Glutamatergic neuron (in vitro differentiated cells): ENCODE data around the gene IL19. TPM values are rescaled to one million over a fixed set of nuclear protein-coding genes. Genes with fewer than 3 reads are reported as not detected.

ENCODE experiments used
- DNase-seq: peaks from one replicate; pipeline ENCODE4 v3.0.0; 2022
- H3K27ac Mint-ChIP-seq: one replicate; pipeline ENCODE4 v1.8.0; 2020; ENCODE audit warnings: mild to moderate bottlenecking, mixed read lengths, inconsistent platforms; ENCODE audit not compliant: unreplicated experiment
- H3K27me3 Mint-ChIP-seq: one replicate; pipeline ENCODE4 v1.8.0; 2020; ENCODE audit warnings: mild to moderate bottlenecking, moderate library complexity, mixed read lengths, inconsistent platforms; ENCODE audit not compliant: unreplicated experiment
- H3K36me3 Mint-ChIP-seq: one replicate; pipeline ENCODE4 v1.8.0; 2020; ENCODE audit warnings: mild to moderate bottlenecking, mixed read lengths, inconsistent platforms; ENCODE audit not compliant: unreplicated experiment
- H3K4me1 Mint-ChIP-seq: one replicate; pipeline ENCODE4 v1.8.0; 2020; ENCODE audit warnings: mild to moderate bottlenecking, low read depth, mixed read lengths, inconsistent platforms; ENCODE audit not compliant: unreplicated experiment
- H3K4me3 Mint-ChIP-seq: one replicate; pipeline ENCODE4 v1.8.0; 2020; ENCODE audit warnings: mild to moderate bottlenecking, mixed read lengths, inconsistent platforms; ENCODE audit not compliant: unreplicated experiment
- H3K9me3 Mint-ChIP-seq: one replicate; pipeline ENCODE4 v1.8.0; 2020; ENCODE audit warnings: mild to moderate bottlenecking, moderate library complexity, mixed read lengths, inconsistent platforms; ENCODE audit not compliant: unreplicated experiment
- CTCF ChIP-seq: fragments of 200-600 bp; sonication (generic); IDR thresholded peaks from one replicate; pipeline ENCODE4 v1.5.0; 2021; ENCODE audit not compliant: partially characterized antibody, unreplicated experiment
- total RNA-seq: library from RNA; stranded (reverse); fragmentation: NEBNext Ultra II Directional; extraction: Animal tissue kit (Norgen Biotek cat#: 25700); gene quantifications from one replicate; pipeline ENCODE4 v1.2.1, GENCODE V29; 2021; ENCODE audit not compliant: unreplicated experiment

Gene IL19
- total RNA-seq, 1 donor from 2014 or later: not detected

GRCh38 chr1:206751891-206752290 lies 18.7 kb upstream of the IL19 start:
- no peak overlapping the region for H3K4me3 Mint-ChIP-seq
- peaks cover 5% of the 10 kb centered on the region for H3K36me3 Mint-ChIP-seq
- H3K27ac Mint-ChIP-seq: no peak overlapping the region
- DNase-seq: no peak
- no peaks in the 10 kb centered on the region for H3K27me3 Mint-ChIP-seq
- peaks cover 10% of the 10 kb centered on the region for H3K4me1 Mint-ChIP-seq
- no peak for TF ChIP-seq CTCF
- H3K9me3 Mint-ChIP-seq: no peaks in the 10 kb centered on the region

GRCh38 chr1:206752481-206752880 lies 18.1 kb upstream of the IL19 start:
- Mint-ChIP-seq H3K27ac (no peak overlapping the region), H3K4me3 (no peak overlapping the region), H3K9me3 (no peaks in the 10 kb centered on the region), H3K4me1 (peaks cover 10% of the 10 kb centered on the region), H3K36me3 (peaks cover 5% of the 10 kb centered on the region), H3K27me3 (no peaks in the 10 kb centered on the region)
- TF ChIP-seq CTCF: no peak
- no peak for DNase-seq

GRCh38 chr1:206753141-206753540 lies 17.4 kb upstream of the IL19 start:
- no peak overlapping the region for H3K4me3 Mint-ChIP-seq
- no peaks in the 10 kb centered on the region for H3K27me3 Mint-ChIP-seq

GRCh38 chr1:206754011-206754410 lies 16.6 kb upstream of the IL19 start:
- no peak overlapping the region for H3K4me3 Mint-ChIP-seq
- peaks cover 6% of the 10 kb centered on the region for H3K4me1 Mint-ChIP-seq
- TF ChIP-seq CTCF: no peak
- H3K27ac Mint-ChIP-seq: no peak overlapping the region
- H3K36me3 Mint-ChIP-seq: peaks cover 5% of the 10 kb centered on the region
- H3K9me3 Mint-ChIP-seq: no peaks in the 10 kb centered on the region
- no peak for DNase-seq
- no peaks in the 10 kb centered on the region for H3K27me3 Mint-ChIP-seq

More at GRCh38 chr1:206753141-206753540, 17.4 kb upstream of the IL19 start:
- Mint-ChIP-seq H3K36me3 (peaks cover 5% of the 10 kb centered on the region), H3K27ac (no peak overlapping the region), H3K4me1 (peaks cover 10% of the 10 kb centered on the region), H3K9me3 (no peaks in the 10 kb centered on the region)
- no peak for TF ChIP-seq CTCF
- DNase-seq: no peak

- Mint-ChIP-seq H3K4me1 (no peaks in the 10 kb centered on the region), H3K36me3 (peaks cover 5% of the 10 kb centered on the region), H3K27me3 (peaks cover 2% of the 10 kb centered on the region), H3K9me3 (no peaks in the 10 kb centered on the region), H3K27ac (no peak overlapping the region), H3K4me3 (no peak overlapping the region)
- DNase-seq: no peak
- TF ChIP-seq CTCF: no peak
Measured at GRCh38 chr1:206757524-206758266, 12.9 kb upstream of the IL19 start.
